Measurements from ENCODE around the gene FAM236D.
"Not testable (repeated sequence)": the region's sequence is repeated elsewhere in the genome, so short reads cannot be mapped to it uniquely, and the experiment has no call there.

FAM236D gene

DNA sequence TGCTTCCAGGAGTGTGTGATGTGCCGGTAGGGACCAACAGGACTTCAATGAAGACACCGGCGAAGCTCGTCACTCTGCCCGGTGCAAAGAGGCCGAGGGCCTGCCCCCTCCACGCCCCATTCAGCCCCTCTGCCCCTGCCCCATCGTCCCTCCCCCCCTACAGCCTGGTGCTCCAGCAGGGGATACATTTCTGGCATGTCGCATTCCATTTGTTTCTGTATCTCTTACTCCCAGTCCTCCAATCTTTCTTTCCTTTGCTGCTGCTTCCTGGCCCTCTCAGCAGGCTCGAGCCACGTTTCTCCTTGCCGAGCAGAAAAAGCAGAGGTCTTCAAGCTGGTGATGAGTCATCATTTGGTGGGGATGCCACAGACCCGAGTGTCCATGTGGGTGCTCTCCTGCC is at the start of gene FAM236D:
TSS of gene FAM236D (minus strand) at position 101 of the 400 bp plus-strand sequence. CDS start at position 1, 100 bp downstream.
- DNase-seq: not testable (repeated sequence)

GRCh38 chrX:72837532-72837931 is 29.5 kb upstream of the FAM236D start:
- DNase-seq: not testable (repeated sequence)

- DNase-seq: not testable (repeated sequence)
Measured at GRCh38 chrX:72830701-72831100, 22.7 kb upstream of the FAM236D start.

DNA sequence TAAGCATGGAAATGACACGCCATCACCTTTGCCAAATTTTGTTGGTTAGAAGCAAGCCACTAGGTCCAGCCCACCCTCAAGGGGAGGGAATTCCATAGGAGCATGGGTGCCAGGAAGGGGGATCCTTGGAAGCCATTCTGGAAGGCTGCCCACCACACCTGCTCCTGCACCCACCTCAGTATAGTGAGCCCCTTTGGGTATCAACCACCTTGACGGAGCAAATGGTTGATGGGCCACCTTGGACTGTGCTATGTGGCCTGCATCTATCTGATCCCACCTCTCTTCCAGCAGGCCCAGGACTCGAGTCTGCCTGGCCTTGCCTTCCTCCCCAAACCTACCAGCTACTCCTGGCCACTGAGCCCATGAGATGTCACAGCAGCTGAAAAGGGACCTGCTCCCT is 17.6 kb downstream of the FAM236D start:
- not testable (repeated sequence) for DNase-seq

DNA sequence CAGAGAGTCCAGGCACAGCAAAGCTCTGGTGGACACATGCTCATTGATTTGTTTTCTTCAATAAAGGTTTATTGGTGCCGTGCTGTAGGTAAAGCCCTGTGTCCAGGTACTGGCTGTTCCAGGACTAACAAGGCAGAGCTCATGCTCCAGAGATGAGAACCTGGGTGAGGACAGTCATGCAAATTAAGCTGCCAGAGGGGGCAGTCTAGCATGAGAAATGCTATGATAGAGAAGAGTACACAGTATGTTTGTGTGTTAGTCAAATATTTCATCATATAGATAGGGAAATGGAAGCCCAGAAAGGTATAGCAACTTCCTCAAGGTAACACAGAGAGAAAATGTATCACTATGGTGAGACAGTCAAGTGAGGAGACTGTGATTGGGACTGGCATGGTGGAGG is 19.9 kb downstream of the FAM236D start:
- not testable (repeated sequence) for DNase-seq

- DNase-seq: not testable (repeated sequence)
Measured at GRCh38 chrX:72783964-72784363, 24.0 kb downstream of the FAM236D start.

GRCh38 chrX:72783365-72783936 is 24.6 kb downstream of the FAM236D start:
- not testable (repeated sequence) for DNase-seq

- DNase-seq: not testable (repeated sequence)
Measured at GRCh38 chrX:72782560-72782959, 25.4 kb downstream of the FAM236D start, which contains the start of gene FAM236B. TSS of gene FAM236B (minus strand) at chrX:72782660. CDS start at chrX:72782560, 100 bp downstream.

DNA sequence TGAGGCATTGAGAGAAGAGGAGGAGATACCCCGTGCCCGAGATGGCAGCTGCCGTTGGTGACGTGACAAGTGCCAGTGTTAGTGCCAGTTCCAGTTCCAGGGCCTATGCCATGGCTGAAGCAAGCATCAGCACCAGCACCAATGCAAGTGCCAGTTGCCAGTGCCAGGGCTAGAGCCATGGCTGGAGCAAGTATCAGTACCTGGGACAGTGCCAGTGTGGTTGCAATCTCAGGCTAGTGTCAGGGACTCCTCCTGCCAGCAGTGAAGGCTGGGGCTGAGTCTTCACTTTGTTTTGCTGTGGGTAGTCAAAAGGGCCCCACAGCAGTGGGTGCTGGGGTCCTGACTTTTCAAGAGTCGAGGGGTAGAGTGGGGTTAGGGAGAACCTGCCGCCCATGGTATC is 29.9 kb downstream of the FAM236D start:
- DNase-seq: not testable (repeated sequence)

DNA sequence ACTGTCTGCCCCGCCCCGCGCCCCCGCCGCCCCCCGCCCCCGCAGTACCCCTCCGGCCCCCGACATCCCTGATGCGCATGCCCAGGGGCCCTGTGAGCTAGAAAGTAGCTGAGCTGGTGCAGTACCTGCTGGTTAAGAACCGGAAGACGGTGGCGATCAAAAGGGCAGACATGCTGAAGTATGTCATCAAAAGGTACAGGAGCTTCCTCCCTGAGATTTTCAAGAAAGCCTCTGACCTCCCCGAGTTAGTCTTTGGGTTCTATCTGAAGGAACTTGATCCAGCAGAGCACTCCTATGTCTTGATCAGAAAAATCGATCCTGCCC is 30.6 kb downstream of the FAM236D start:
- not testable (repeated sequence) for DNase-seq

DNA sequence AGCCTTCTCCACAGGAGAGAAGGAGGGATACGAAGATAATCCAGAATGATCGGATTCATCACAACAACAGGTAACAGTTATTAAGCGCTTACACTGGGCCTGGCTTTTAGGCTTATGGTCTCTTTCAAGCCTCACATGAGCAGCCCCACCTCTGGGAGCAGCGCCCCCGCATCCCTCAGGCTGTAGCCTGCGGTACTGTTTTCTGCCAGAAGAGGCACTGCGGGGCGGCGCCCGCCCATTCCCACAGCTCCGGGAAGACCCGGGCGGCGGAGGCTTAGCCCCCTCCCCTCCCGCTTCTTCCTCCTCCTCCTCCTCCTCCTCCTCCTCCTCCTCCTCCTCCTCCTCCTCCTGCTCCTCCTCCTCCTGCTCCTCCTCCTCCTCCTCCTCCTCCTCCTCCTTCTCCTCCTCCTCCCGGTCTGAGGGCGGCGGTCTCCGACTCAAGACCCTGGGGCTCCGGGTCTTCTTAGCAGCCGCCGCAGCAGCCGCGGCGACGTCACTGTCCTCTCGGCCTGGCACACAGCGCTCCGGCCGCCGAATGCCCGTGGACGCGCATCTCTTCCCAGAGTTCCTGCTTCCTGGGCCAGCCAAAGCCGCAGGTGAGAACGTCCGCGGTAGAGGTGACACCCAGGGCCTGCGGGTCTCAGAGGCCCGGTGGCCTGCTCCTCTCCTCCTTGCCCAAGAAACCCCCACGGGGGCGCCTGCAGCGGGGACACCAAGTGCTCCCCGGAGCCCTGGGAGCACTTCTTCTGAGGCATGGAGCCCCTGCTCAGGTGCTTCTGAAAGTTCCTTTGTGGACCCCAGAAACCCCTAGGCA is 31.1 kb downstream of the FAM236D start, which contains the start of gene DMRTC1B:
TSS of gene DMRTC1B (plus strand) at position 238 of the 814 bp plus-strand sequence. CDS start 68,246 bp downstream, outside the sequence.
- DNase-seq: not testable (repeated sequence)

GRCh38 chrX:72760454-72760853 is 47.6 kb downstream of the FAM236D start:
- not testable (repeated sequence) for DNase-seq
